ENCODE measurements around the gene ALPK1. TPM values are rescaled to one million over a fixed set of nuclear protein-coding genes. Genes with fewer than 3 reads are reported as not detected.

The ALPK1 gene
- polyA plus RNA-seq (2013, experiment 1 of 2): 0.59 TPM
- 0.56 TPM for polyA plus RNA-seq (2013, experiment 2 of 2)

DNA sequence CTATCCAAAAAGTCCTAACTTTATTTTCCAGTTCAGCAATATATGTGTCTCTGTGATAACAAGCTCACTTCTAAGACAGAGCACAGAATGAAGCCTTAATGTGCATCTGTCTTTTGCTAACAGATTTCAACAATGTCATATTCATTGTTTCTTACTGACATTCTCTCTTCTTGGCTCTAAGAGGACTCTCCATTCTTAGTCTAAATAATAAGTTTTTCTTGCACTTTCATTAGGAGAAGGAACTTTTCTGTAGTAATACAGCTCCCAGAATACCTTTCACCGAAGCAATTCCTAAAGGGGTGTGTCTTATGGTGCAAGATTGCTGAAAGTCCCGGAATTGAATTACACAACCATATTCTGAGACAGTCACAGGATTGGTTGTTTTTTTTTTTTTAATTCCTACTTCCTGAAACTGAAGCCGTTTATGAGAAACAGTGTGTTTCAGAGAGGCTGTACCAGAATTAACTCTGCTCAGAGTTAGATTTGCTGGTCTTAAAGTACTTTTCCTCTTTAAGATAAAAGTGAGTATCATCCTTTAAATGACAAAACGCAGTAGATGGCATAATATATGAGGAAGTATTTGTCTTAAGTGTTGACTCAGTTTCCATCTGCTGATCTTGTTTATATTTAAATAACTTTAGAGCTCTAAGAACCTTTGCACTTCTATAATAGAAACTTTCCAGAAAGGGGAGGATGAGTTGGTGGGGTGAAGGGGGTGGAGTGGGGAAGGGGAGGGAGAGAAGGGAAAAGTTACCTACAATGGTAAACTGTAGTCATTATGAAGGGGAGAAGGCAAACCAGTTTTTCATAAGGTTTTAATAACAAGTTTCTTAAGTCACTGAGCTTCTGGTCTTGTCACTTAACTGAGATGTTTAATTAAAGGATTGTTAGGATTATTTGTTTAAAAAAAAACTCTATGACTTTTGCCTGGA, at the start of gene ALPK1:
Gene ALPK1 (plus strand): TSS at position 421 of the 932 bp plus-strand sequence.
- Histone ChIP-seq H3K27ac (ENCODE audit: low read depth, low read length, severe bottlenecking) (no peak within 1 kb of the TSS), H3K36me3 (ENCODE audit: control insufficient read depth, insufficient read depth, low read length) (no peaks in the 10 kb centered on the region), H3K9me3 (ENCODE audit: control insufficient read depth, low read length) (no peaks in the 10 kb centered on the region), H3K4me3 (ENCODE audit: extremely low read depth, insufficient read depth, low read length, poor library complexity, severe bottlenecking) (no peak within 1 kb of the TSS), H3K4me1 (ENCODE audit: control insufficient read depth, insufficient read depth, low read length, poor library complexity, severe bottlenecking) (no peaks in the 10 kb centered on the region)
- no CpG with 5 or more reads among the region's 4 CpGs for WGBS, 2 experiments (ENCODE audit: insufficient coverage in 2 of 2)

GRCh38 chr4:112251019-112251643, 46.0 kb upstream of the ALPK1 start:
- peak overlapping the region; percentile 8 for H3K27ac ChIP-seq (ENCODE audit: low read depth, low read length, severe bottlenecking)
- H3K36me3 ChIP-seq (ENCODE audit: control insufficient read depth, insufficient read depth, low read length): no peaks in the 10 kb centered on the region
- H3K4me1 ChIP-seq (ENCODE audit: control insufficient read depth, insufficient read depth, low read length, poor library complexity, severe bottlenecking): peaks cover 6% of the 10 kb centered on the region
- H3K9me3 ChIP-seq (ENCODE audit: control insufficient read depth, low read length): no peaks in the 10 kb centered on the region
- WGBS, 2 experiments (ENCODE audit: insufficient coverage in 2 of 2): 100% methylated on average over 1 of the region's 3 CpGs
- no peak overlapping the region for H3K4me3 ChIP-seq (ENCODE audit: extremely low read depth, insufficient read depth, low read length, poor library complexity, severe bottlenecking)

- WGBS, 2 experiments (ENCODE audit: insufficient coverage in 2 of 2): 80% methylated on average over 1 of the region's 1 CpG; no CpG with 5 or more reads in 1 of the 2 experiments
- Histone ChIP-seq H3K4me1 (ENCODE audit: control insufficient read depth, insufficient read depth, low read length, poor library complexity, severe bottlenecking) (peaks cover 6% of the 10 kb centered on the region), H3K4me3 (ENCODE audit: extremely low read depth, insufficient read depth, low read length, poor library complexity, severe bottlenecking) (no peak overlapping the region), H3K27ac (ENCODE audit: low read depth, low read length, severe bottlenecking) (no peak overlapping the region), H3K9me3 (ENCODE audit: control insufficient read depth, low read length) (no peaks in the 10 kb centered on the region), H3K36me3 (ENCODE audit: control insufficient read depth, insufficient read depth, low read length) (peaks cover 4% of the 10 kb centered on the region)
Measured at GRCh38 chr4:112252234-112252633, 44.9 kb upstream of the ALPK1 start.

GRCh38 chr4:112253382-112254000, 43.7 kb upstream of the ALPK1 start:
- Histone ChIP-seq H3K4me1 (ENCODE audit: control insufficient read depth, insufficient read depth, low read length, poor library complexity, severe bottlenecking) (peaks cover 6% of the 10 kb centered on the region), H3K9me3 (ENCODE audit: control insufficient read depth, low read length) (no peaks in the 10 kb centered on the region), H3K36me3 (ENCODE audit: control insufficient read depth, insufficient read depth, low read length) (peaks cover 4% of the 10 kb centered on the region), H3K4me3 (ENCODE audit: extremely low read depth, insufficient read depth, low read length, poor library complexity, severe bottlenecking) (no peak overlapping the region), H3K27ac (ENCODE audit: low read depth, low read length, severe bottlenecking) (no peak overlapping the region)
- no CpG with 5 or more reads among the region's 2 CpGs for WGBS, 2 experiments (ENCODE audit: insufficient coverage in 2 of 2)

DNA sequence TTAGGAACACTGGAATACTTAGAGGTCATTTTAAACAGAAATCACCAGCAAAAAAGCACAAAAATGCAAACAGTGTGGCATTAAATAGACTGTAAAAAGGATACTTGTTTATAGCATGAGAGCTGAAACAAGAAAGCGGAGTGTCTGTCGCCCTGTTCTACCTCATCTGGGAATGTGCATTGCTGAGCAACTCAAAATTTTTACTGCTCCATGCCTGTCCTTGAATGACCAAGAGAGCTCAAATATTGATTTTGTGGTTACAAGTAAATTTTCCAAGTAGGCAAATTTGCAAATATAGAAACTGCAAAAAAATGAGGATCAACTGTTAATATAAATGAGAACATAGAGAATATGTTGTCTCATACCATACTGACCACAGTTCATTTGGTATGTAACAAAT, 40.1 kb upstream of the ALPK1 start:
- Histone ChIP-seq H3K4me3 (ENCODE audit: extremely low read depth, insufficient read depth, low read length, poor library complexity, severe bottlenecking) (no peak overlapping the region), H3K27ac (ENCODE audit: low read depth, low read length, severe bottlenecking) (no peak overlapping the region), H3K9me3 (ENCODE audit: control insufficient read depth, low read length) (no peaks in the 10 kb centered on the region), H3K36me3 (ENCODE audit: control insufficient read depth, insufficient read depth, low read length) (peaks cover 14% of the 10 kb centered on the region), H3K4me1 (ENCODE audit: control insufficient read depth, insufficient read depth, low read length, poor library complexity, severe bottlenecking) (no peaks in the 10 kb centered on the region)
- 96 to 100% methylated on average over 2 of the region's 2 CpGs for WGBS, 2 experiments (ENCODE audit: insufficient coverage in 2 of 2)

DNA sequence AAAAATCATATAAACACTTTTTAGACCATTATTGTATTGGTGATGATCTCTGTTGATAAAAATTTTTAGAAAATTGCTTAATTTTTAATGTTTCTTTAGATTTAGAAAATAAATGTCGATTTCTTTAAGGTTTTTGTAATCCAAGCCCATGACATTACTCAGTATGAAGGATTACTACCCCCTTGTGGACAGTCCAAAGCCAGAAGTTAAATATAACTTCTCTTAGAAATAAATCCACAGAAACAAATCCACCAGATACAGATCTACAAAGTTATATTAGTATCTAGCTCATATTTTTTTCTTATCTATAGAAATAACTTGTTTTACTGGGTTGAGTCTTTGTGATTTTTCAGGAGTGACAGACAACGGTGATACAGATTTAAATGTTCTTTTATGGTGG, 30.3 kb upstream of the ALPK1 start:
- Histone ChIP-seq H3K9me3 (ENCODE audit: control insufficient read depth, low read length) (peaks cover 1% of the 10 kb centered on the region), H3K4me3 (ENCODE audit: extremely low read depth, insufficient read depth, low read length, poor library complexity, severe bottlenecking) (no peak overlapping the region), H3K27ac (ENCODE audit: low read depth, low read length, severe bottlenecking) (no peak overlapping the region), H3K4me1 (ENCODE audit: control insufficient read depth, insufficient read depth, low read length, poor library complexity, severe bottlenecking) (no peaks in the 10 kb centered on the region), H3K36me3 (ENCODE audit: control insufficient read depth, insufficient read depth, low read length) (peaks cover 13% of the 10 kb centered on the region)
- 100% methylated on average over 1 of the region's 2 CpGs; no CpG with 5 or more reads in 1 of the 2 experiments for WGBS, 2 experiments (ENCODE audit: insufficient coverage in 2 of 2)

DNA sequence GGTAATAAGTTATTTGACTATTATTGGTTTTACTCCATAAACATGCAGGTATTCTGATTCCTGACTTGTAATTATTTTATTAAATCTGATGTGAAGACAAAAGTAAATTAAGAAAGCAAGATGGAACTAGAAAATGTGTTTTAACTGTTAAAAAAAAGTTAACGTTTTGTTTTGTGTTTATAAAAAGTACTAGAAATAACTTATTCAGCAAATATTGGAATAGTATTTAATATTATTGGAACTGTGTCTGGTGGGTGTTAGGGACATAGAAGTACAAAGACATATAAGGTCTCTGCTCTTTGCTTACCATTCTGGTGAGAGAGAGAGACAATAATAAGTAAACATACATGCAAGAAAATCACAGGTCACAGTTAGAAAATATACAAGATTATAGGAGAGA, 27.1 kb upstream of the ALPK1 start:
- Histone ChIP-seq H3K27ac (ENCODE audit: low read depth, low read length, severe bottlenecking) (no peak overlapping the region), H3K36me3 (ENCODE audit: control insufficient read depth, insufficient read depth, low read length) (peaks cover 15% of the 10 kb centered on the region), H3K9me3 (ENCODE audit: control insufficient read depth, low read length) (peaks cover 8% of the 10 kb centered on the region), H3K4me1 (ENCODE audit: control insufficient read depth, insufficient read depth, low read length, poor library complexity, severe bottlenecking) (peaks cover 5% of the 10 kb centered on the region), H3K4me3 (ENCODE audit: extremely low read depth, insufficient read depth, low read length, poor library complexity, severe bottlenecking) (no peak overlapping the region)
- no CpG with 5 or more reads among the region's 1 CpG for WGBS, 2 experiments (ENCODE audit: insufficient coverage in 2 of 2)

GRCh38 chr4:112270640-112271421, 26.3 kb upstream of the ALPK1 start:
- Histone ChIP-seq H3K36me3 (ENCODE audit: control insufficient read depth, insufficient read depth, low read length) (peaks cover 15% of the 10 kb centered on the region), H3K4me3 (ENCODE audit: extremely low read depth, insufficient read depth, low read length, poor library complexity, severe bottlenecking) (no peak overlapping the region), H3K27ac (ENCODE audit: low read depth, low read length, severe bottlenecking) (no peak overlapping the region), H3K9me3 (ENCODE audit: control insufficient read depth, low read length) (peaks cover 8% of the 10 kb centered on the region), H3K4me1 (ENCODE audit: control insufficient read depth, insufficient read depth, low read length, poor library complexity, severe bottlenecking) (peaks cover 5% of the 10 kb centered on the region)
- WGBS, 2 experiments (ENCODE audit: insufficient coverage in 2 of 2): 84 to 91% methylated on average over 5 to 6 of the region's 8 CpGs

GRCh38 chr4:112272292-112272691, 24.9 kb upstream of the ALPK1 start:
- Histone ChIP-seq H3K36me3 (ENCODE audit: control insufficient read depth, insufficient read depth, low read length) (peaks cover 15% of the 10 kb centered on the region), H3K4me3 (ENCODE audit: extremely low read depth, insufficient read depth, low read length, poor library complexity, severe bottlenecking) (no peak overlapping the region), H3K27ac (ENCODE audit: low read depth, low read length, severe bottlenecking) (no peak overlapping the region), H3K9me3 (ENCODE audit: control insufficient read depth, low read length) (peaks cover 8% of the 10 kb centered on the region), H3K4me1 (ENCODE audit: control insufficient read depth, insufficient read depth, low read length, poor library complexity, severe bottlenecking) (peaks cover 5% of the 10 kb centered on the region)
- 94 to 100% methylated on average over 1 to 2 of the region's 4 CpGs for WGBS, 2 experiments (ENCODE audit: insufficient coverage in 2 of 2)

- Histone ChIP-seq H3K4me3 (ENCODE audit: extremely low read depth, insufficient read depth, low read length, poor library complexity, severe bottlenecking) (no peak overlapping the region), H3K4me1 (ENCODE audit: control insufficient read depth, insufficient read depth, low read length, poor library complexity, severe bottlenecking) (peaks cover 11% of the 10 kb centered on the region), H3K36me3 (ENCODE audit: control insufficient read depth, insufficient read depth, low read length) (peaks cover 15% of the 10 kb centered on the region), H3K9me3 (ENCODE audit: control insufficient read depth, low read length) (peaks cover 8% of the 10 kb centered on the region), H3K27ac (ENCODE audit: low read depth, low read length, severe bottlenecking) (no peak overlapping the region)
- 91 to 93% methylated on average over 4 of the region's 4 CpGs for WGBS, 2 experiments (ENCODE audit: insufficient coverage in 2 of 2)
Measured at GRCh38 chr4:112274959-112275358, 22.2 kb upstream of the ALPK1 start.
